HG02588 (cell line): ENCODE data around the gene SUPT6H.

Experiments
- ATAC-seq: cut with Tn5 transposase; IDR thresholded peaks from one replicate; pipeline ENCODE4 v1.9.1; 2021; ENCODE audit warnings: mild to moderate bottlenecking, moderate library complexity; ENCODE audit not compliant: unreplicated experiment

SUPT6H gene

DNA sequence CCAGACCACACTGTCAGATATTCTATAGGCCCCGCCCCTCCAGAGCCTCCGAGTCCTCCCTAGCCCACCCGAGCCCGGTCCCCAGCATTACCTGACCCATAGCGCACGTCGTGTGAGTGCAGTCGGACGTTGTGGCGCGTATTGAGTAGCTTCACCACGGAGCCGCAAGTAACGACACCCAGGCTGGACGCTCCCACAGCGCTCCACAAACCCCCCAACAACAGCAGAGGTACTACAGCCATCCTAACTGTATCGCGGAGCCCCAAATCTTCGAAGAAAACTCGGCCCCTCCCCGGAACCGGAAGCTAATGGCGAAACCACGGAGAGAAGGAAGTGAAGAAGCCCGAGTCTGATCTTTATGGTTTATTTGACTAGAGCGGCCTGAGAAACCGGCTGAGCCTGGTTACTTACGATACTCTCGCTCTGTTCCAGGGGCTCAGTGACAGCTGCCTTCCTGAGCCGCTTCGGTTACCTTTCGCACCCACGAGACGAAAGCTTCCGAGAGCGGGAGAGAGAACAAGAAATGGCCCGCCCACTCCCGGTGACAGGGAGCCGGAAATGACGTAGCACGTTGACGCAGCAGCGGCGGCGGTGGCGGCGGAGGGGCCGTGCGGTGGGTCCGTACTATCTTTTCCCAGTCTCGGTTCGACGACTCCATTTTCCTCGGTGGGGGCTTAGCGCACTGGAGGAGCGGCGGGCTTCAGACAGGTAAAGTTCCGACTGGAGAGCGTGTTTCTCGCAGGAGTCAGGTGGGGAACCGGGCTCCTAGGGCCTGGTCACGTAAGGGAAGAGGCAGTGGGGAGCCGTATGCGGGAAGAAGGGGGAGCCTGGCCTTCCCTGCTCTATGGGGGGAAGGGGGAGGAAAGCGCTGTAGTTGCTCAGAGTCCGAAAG lies at the start of gene SUPT6H, which contains the start of gene SDF2:
SUPT6H (plus strand) TSS at position 571 of the 892 bp plus-strand sequence. CDS start 11,197 bp downstream, outside the sequence.
SDF2 (minus strand) TSS at position 272 of the 892 bp plus-strand sequence; CDS start at position 242, 30 bp downstream.
- peak; percentile 84 for ATAC-seq

DNA sequence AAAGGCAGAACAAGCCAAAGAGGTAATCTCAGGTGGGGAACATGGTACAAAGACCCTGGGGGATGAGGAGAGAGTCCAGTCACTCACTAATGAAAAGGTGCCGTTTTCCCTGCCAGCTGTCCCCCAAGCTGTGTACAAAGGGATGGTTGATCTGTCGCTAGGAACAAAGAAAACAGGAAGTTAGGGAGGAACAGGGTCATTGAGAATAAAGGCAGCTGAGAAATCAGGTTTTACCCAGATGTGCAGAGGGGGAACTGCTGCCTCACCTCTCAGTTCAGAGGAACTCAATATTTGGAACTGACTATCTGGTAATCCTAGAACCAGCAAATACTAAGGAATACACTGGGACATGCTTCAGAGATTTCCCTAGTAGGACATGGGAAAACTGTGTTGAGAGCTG lies 49.5 kb upstream of the SUPT6H start:
- no peak for ATAC-seq

DNA sequence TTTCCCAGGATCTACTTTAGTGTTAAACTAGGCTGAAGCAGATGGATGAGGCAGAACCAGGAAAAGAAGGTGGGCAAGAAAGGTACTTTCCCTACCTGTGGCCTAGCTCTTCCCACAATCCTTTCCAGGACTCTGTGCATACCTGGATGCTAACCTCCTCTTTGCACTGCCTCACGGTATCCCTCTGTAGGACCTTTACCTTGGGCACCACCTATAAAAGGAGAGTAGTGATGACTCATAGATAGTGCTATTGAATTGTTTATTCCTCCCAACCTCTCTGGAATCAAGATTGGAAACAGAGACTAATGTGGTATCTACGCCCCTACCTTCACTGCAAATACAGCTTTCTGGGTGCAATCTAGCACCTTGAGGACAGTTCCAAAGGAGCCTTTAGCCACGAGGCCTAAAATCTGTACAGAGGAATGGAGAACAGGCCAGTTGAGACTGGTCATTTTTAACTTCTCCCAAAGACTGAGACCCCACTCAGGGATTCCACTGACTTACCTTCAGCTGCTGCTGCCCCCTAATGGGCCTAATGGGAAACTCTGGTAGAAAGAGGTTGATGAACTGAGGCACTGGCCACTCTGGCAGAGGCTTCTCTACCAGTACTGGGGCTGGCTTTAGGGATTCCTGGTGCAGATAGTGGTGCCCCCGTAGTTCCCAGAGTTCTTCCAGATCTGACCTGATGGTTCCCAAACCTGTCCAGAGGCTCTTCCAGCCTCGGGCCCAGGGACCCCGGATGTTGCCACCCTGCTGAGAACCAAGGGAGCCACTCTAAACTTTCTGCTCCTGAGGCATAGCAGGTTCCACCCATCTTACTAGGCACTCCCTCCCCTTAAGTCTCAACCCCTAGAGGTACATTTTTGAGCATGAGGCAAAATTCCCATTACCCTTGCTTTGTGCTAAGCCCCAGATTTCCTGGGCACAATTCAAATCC lies 48.8 kb upstream of the SUPT6H start:
- ATAC-seq, result no peak

DNA sequence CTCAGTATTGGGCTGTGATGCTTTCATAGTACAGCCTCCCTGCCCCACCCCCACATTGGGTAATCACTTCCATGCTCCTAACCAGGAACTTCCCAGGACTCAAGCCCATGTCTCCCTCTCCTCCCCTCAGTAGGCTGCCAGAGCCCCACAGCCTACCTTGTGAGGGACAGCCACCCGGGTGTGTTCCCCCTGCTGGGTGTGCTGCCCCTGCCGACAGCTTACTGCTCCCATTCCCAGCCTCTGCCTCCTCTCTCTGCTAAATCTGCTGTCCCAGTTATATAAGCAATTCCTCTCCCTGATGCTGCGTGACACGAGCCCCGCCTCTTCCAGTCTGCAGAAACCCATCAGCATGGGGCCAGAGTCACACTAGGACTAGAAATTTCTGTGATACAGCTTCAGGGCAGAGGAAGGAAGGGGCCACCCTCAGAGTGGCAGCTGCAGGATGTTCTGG lies 48.0 kb upstream of the SUPT6H start, which contains the start of gene RSKR:
RSKR (minus strand) TSS at position 255 of the 451 bp plus-strand sequence; CDS start at position 231, 24 bp downstream.
- no peak for ATAC-seq

DNA sequence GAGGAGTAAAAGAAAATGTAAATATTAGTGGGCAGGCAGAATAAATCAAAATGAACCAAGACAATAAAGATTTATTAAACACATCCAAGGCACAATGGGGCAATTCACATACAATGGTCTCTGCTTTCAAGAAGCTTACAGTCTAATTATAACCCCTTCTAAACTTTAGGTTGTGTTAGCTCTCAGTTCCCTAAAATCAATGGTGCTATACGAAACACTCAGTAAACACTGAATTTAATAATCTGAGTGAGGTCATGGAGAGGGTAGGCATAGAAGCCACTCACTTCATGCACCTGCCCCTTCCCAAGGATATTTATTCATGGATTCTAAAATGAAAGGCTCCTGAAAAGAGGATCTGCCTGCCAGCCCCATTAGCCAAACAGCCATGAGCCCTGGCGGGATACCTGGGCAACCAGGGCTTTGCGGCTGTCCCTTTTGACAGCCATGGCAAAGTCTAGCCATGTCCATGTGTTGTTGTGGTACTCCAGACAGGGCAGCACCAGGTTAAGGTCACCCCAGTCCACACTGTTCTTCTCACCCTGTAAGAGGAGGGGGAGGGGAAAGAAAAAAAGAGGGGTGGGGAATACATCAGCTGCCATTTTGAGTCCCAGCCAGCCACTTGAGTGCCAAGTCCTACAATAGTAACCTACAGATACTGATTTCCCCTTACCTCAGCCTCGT lies 46.6 kb upstream of the SUPT6H start:
- no peak for ATAC-seq

DNA sequence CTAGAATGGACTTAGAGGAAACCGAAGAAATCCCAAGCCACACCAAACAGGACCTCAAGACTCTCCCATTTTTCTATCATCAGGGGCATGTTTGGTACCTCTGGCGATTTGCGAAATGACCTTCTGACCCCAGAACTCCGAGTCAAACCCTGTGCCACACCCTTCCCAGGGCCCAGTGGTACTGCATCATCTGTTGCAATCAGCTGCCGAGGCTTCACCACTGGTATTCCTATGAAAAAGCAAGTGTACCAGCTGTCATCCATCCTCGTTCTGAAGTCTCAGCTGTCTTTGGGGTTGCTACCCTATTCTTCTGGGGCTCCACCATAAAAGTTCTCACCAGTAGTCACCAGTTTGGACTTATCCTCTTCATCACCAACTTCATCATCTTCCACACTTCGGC lies 45.7 kb upstream of the SUPT6H start:
- no peak for ATAC-seq

DNA sequence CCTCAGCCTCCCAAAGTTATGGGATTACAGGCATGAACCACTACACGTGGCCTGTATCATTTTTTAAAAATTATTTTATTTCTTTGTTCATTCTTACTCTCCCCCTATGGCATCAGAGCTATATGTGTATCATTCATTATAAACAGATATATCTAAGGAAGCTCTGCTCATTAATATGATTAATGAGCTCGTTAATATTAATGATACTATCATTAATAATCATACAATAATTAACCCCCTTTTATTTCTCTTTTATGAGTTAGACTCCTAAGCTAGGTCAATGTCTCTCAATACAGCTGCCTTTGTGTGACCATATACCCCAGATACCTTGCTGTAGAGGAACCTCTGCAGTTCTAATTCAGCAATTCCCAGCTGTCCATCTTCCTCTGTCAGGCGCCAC lies 43.5 kb upstream of the SUPT6H start:
- no peak for ATAC-seq

DNA sequence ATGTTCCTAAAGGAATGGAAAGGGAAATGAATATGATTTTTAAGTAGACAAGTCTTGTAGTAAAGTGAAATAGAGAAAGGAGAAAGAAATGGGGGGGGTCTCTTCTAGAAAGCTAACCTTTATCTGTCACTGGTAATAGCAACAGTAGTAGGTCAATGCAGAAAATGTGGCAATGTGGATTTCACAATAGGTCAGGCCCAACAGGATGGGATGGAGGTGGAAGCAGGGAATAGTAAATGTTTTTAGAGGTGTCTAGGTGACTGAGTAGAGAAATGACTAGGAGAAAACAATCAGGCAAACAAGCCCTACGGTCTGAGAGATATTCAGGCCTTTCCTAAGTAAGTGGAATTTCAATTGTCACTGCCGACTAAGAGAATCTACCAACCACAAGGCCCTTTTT lies 42.0 kb upstream of the SUPT6H start:
- no peak for ATAC-seq

DNA sequence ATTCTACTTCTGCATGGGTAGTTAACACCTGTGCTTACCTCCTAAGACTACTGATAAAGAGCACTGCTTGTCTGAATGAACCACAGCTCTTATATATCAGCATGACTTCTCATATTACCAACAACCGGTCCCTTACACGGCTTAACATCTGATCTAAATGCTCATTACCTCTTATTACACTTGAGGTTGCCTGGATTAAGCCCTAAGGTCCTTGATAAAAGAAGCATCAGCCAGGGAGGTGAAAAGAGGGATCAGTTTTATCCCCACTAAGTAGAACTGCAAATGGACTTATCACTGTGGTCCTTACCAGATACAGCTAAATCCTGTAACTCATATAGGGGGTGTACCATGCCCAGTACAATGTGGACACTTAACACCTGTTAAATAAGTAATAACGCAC lies 39.8 kb upstream of the SUPT6H start:
- no peak for ATAC-seq

DNA sequence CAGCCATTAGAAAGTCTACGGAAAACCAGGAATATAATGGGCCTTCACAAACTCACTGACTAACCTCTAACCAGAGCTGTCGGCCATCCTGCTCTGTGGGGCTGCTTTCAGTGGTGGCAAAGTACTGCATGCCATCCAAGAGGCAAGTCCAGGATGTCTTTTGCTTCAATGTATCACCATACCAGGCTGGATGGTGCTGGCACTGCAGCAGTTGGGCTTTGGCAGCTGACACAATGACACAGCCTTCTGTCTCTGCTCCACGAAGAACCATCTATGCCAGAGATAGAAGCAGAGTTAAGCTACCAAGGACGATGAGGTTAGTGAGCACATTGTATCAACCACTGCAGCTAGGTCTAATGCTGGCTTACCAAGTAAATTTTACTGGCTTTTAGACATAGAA lies 38.3 kb upstream of the SUPT6H start:
- no peak for ATAC-seq

DNA sequence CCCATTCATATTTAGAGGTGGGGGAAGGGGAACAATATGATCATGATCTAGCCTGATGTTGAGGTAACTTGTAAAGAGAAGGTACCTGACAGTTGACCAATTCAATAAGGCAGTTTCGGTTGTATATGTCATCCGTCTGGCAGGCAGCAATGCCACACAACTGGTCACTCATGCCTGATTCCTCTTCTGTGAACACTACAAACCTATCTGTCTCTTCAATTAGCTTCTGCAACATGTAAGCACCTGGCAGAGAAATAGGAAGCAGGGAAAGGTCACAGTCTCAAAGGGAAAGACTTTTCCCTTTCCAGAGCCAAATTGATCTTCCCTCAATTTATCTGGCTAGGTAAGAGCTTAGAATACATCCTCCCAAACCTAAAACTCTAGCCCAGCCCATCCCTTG lies 37.9 kb upstream of the SUPT6H start:
- ATAC-seq, result no peak

DNA sequence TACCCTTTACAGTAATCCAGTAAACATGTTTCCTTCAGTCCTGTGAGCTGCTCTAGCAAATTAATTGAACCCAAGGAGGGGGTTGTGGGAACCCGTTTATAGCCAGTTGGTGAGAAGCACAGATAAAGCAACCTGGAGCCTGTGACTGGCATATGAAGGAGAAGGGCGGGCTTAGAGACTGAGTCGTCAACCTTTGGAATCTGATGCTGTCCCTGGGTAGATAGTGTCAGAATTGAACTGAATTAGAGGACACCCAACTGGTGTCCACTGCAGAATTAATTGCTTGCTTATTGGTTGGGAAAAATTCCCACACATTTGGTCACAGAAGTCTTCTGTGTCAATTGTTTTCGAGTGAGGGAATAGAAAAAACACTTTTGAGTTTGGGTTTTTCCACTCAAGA lies 35.2 kb upstream of the SUPT6H start:
- ATAC-seq, result no peak

DNA sequence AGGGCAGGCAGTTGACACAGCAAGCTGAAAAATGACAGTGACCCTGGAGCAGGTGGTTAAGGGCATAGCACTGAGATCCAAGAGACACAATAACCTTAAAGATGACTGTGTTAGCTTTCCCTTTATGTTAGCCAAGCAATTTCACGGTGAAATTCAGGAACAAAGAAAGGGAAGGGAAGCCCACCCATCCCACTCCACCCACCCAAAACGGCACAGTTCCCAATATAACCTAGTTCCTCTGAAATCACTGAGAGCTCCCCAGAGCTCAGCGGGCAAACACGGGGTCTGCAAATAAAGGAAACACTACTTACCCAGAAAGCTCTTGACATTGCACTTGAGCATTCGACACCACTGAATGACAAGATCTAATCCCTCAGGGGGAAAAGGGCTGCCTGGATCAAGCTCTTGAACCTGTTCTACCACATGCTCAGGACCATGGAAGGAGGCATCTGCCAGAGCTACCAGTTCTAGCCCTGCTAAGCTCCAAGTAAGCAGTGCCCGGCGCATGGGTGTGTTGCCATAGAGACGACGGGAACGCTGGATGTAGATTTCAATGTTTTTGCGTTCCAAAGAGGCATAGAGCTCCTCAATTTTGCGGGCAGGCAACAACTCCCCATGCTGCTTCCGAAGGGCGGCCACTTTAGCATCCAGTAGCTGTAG lies 27.7 kb upstream of the SUPT6H start:
- no peak for ATAC-seq

DNA sequence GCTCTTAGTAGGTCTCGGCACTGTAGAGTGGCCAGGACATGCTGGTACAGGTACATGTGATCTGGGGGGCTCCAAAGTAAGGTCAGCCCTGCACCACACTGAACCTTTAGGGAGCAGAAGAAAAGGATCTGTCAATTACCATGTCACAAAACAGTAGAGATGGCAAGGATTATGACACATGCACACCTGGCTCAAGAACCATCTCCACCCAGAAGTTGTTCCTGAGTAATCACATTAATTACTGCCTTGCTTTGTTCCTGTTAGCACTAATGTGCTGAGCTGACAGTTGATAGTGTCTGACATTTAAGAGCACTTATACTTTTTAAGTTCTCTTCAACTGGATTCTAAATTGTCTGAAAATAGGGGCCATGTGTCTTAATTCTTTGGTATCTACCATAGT lies 26.5 kb upstream of the SUPT6H start:
- ATAC-seq, result no peak

DNA sequence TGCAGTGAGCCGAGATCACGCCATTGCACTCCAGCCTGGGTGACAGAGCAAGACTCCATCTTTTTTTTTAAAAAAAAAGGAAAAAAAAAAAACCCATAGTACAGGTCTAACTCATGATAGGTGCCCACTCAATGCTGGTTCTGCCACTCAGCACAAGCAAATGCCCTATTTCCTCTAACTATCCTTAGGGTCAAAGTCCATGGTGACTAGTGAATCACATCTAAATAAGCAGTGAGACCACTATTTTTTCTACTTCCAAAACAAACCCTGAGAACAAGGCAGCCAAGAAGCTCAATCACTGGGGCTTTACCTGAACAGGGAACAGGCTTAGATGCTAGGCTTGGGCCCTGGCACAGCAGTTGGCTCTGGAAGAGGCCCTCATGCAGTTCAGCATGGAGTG lies 20.4 kb upstream of the SUPT6H start:
- ATAC-seq, result no peak

DNA sequence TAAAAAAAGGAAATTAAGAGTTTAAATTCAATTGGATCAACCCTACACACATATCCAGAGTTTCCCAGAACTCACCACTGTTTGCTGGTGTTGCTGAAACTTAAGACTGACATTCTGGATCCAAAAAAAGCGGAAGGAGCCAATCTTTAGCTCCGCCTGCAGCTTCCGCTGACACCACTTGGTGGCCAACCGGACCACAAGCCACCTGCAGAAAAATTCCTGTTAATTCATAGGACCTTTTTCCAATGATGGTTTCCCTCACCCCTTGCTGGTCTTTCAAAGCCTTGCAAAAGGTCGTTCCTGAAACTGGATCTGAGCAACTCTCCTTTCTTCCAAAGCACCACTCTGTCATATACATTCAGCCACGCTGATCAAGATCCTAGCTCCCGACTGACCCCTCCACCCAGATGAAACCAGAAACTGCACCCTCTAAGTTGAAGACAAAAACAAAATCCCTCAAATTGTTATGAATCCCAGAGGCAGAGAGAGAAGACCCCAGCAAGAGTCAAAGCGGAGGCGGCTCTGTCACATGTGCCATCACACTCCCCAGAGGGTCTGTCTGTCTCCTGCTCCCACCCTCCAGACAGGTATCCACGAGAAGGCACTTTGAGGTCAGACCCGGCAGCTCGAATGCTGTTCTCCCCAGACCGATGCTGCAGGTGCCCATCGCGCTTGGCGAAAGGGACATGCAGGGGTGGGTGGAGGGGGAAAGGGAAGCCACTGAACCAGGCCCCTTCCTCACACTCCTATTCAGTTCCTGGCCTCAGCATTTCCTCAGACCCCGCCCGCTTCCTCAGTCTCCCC lies 17.8 kb upstream of the SUPT6H start:
- no peak for ATAC-seq

DNA sequence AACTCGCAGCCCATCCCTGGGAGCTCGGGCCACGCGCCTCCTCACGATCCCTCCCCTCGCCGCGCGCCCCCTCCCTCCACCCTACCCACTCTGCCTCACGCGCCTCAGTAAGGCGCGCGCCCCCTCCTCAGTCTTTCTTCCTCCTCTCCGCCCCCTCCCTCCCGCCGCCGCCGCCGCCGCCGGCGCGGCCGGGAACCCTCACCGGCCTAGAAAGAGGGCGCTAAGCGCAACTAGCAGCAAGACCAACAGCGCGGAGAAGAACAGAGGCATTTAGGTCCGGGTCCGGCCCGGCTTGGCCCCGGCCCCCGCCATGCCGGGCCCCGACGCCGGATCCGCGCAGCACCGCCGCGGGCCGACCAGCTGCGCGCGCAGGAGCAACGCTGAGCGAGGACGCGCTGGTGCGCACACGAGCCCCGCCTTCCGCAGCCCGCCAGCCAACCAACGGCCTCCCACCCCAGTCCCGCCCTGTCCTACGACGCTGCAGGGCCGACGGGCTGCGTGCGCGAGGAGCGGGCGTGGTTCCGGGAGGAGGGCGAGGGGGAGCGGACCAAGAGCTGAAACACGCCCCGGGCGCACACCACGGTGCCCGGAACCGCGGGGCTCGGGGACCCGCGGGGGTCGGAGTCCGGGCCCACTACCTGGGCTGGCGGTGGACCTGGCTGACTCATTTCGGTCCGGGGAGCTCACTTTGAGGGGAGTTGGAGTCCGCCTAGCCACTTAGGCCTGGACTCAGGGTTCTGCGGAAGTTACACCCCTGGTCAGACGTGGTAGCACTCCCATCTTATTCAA lies 17.0 kb upstream of the SUPT6H start, which contains the start of gene BLTP2:
BLTP2 (minus strand) TSS at position 372 of the 789 bp plus-strand sequence; CDS start at position 270, 102 bp downstream.
- peak; percentile 87 for ATAC-seq

DNA sequence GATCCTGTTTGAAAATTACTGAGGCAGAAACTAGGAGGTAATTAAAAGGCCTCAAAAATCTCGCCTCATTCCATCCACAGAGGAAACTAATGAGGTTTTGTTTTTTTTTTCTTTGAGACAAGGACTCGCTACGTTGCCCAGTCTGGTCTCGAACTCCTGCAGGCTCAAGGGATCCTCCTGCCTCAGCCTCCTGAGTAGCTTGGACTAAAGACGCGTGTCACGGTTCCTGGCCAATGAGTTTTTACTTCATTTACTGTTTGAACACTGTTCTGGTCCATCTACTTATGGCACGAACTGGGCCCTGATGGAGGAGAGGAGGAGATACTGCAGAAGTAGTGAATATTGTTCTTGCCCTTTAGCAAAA lies 16.4 kb upstream of the SUPT6H start:
- no peak for ATAC-seq
